Activated CD8-positive, alpha-beta memory T cell treated with anti-CD3 and anti-CD28 coated beads, Interleukin-2, amount 50 U/mL, for 48 hours (primary cell): ENCODE measurements around the gene CAMTA1.
"Not testable (repeated sequence)": the region's sequence is repeated elsewhere in the genome, so short reads cannot be mapped to it uniquely, and the experiment has no call there.

ENCODE experiments used
- DNase-seq: peaks from one replicate; pipeline ENCODE4 v3.0.0-alpha.2; 2020

Gene CAMTA1

GRCh38 chr1:6785318-6785727 lies at the start of gene CAMTA1:
Gene CAMTA1 (plus strand): TSS chr1:6785454. CDS start chr1:6785531, 77 bp downstream.
- peak; percentile 98 for DNase-seq

GRCh38 chr1:6738987-6739676 lies 46.1 kb upstream of the CAMTA1 start:
- DNase-seq: no peak

- not testable (repeated sequence) for DNase-seq
Measured at GRCh38 chr1:6742676-6743188, 42.5 kb upstream of the CAMTA1 start.

- peak; percentile 60 for DNase-seq
Measured at GRCh38 chr1:6743189-6744101, 41.8 kb upstream of the CAMTA1 start.

- peak; percentile 63 for DNase-seq
Measured at GRCh38 chr1:6745073-6745472, 40.2 kb upstream of the CAMTA1 start.

GRCh38 chr1:6747674-6748073 lies 37.6 kb upstream of the CAMTA1 start:
- DNase-seq: no peak

- DNase-seq: no peak
Measured at GRCh38 chr1:6750490-6750889, 34.8 kb upstream of the CAMTA1 start.

GRCh38 chr1:6753320-6754140 lies 31.7 kb upstream of the CAMTA1 start:
- no peak for DNase-seq

GRCh38 chr1:6756457-6756856 lies 28.8 kb upstream of the CAMTA1 start:
- DNase-seq: no peak

- DNase-seq: no peak
Measured at GRCh38 chr1:6757719-6758435, 27.4 kb upstream of the CAMTA1 start.

GRCh38 chr1:6761196-6761737 lies 24.0 kb upstream of the CAMTA1 start:
- DNase-seq: no peak

- DNase-seq: no peak
Measured at GRCh38 chr1:6762060-6762459, 23.2 kb upstream of the CAMTA1 start.

GRCh38 chr1:6770751-6771440 lies 14.4 kb upstream of the CAMTA1 start:
- no peak for DNase-seq

- no peak for DNase-seq
Measured at GRCh38 chr1:6771441-6771769, 13.8 kb upstream of the CAMTA1 start.

- no peak for DNase-seq
Measured at GRCh38 chr1:6774381-6774780, 10.9 kb upstream of the CAMTA1 start.

GRCh38 chr1:6775261-6776043 lies 9.8 kb upstream of the CAMTA1 start:
- no peak for DNase-seq

GRCh38 chr1:6776389-6776788 lies 8.9 kb upstream of the CAMTA1 start:
- no peak for DNase-seq

- DNase-seq: no peak
Measured at GRCh38 chr1:6776895-6777294, 8.4 kb upstream of the CAMTA1 start.

GRCh38 chr1:6777813-6778212 lies 7.4 kb upstream of the CAMTA1 start:
- no peak for DNase-seq

GRCh38 chr1:6779089-6779805 lies 6.0 kb upstream of the CAMTA1 start:
- DNase-seq: no peak
